ENCODE results near the gene EFNA4. TPM values are rescaled to one million over a fixed set of nuclear protein-coding genes. Genes with fewer than 3 reads are reported as not detected.

Gene EFNA4
- total and polyA plus RNA-seq, 9 of the 15 experiments (the other 6 are each of a cell fraction or from before 2014, with no cell fraction given): 0.68 to 7.4 (median 6.1) TPM

DNA sequence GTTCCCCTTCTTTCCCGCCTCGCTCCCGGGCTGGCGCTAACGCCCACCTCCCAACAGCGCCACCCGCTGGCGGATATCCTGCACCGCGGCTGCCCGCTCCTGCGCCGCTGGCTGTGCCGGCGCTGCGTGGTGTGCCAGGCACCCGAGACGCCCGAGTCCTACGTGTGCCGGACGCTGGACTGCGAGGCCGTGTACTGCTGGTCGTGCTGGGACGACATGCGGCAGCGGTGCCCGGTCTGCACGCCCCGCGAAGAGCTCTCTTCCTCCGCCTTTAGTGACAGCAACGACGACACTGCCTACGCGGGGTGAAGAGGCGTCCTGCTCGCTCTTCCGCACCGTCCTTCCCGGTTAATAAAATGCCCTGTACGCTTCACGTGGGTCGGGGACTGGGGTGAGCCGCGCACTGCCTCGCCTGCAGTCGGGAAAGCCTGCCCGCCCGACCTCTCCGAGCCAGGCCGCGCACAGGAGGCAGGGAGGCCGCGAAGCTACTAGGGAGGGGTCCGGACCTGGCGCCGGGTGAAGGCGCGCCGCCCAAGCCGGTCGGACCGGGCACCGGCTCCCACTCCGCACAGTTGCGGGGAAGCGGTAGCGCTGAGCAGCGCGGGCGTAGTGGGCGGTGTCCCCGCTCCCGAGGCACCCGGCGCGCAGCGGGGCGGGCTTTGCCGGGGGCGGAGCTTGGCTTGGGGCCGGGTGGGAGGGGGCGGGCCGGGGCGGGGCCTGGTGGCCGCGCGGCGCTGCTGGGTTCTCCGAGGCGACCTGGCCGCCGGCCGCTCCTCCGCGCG lies 12.8 kb upstream of the EFNA4 start, which contains the start of gene ADAM15 (continued):
- TF ChIP-seq ZC3H11A (IDR thresholded peaks at IDR 0.05; ENCODE audit: low read depth, low read length) (no peak), SETDB1 (IDR thresholded peaks at IDR 0.05; ENCODE audit: low read length) (no peak), POLR2A (conservative IDR thresholded peaks at IDR 0.05) (peak; percentile 68), MIER1 (IDR thresholded peaks at IDR 0.05; ENCODE audit: low read depth) (no peak; the same call in 1 of the 2 replicates), NFIX (CRISPR knock-in tag; IDR thresholded peaks at IDR 0.05; ENCODE audit: low read depth) (no peak), ZNF764 (CRISPR knock-in tag; IDR thresholded peaks at IDR 0.05; ENCODE audit: low read depth) (no peak), ZNF165 (CRISPR knock-in tag; IDR thresholded peaks at IDR 0.05; ENCODE audit: borderline replicate concordance) (no peak; the same call in 1 of the 2 replicates), ZNF766 (CRISPR knock-in tag; conservative IDR thresholded peaks at IDR 0.05) (peak; percentile 76), ELF2 (CRISPR knock-in tag; IDR thresholded peaks at IDR 0.05) (0 out of 2 replicates have a peak, but pooled peaks have one; percentile 19), SOX6 (IDR thresholded peaks at IDR 0.05) (peak; percentile 32; the same call in 1 of the 2 replicates), TAF7 (tag; IDR thresholded peaks at IDR 0.05) (no peak), NEUROD1 (IDR thresholded peaks at IDR 0.05; ENCODE audit: borderline replicate concordance, low read depth, low read length, partially characterized antibody) (no peak), KHSRP (IDR thresholded peaks at IDR 0.05) (no peak), MEIS2 (IDR thresholded peaks at IDR 0.05; ENCODE audit: partially characterized antibody) (no peak), FOXJ2 (tag; IDR thresholded peaks at IDR 0.05) (no peak), PRPF4 (IDR thresholded peaks at IDR 0.05; ENCODE audit: insufficient read depth, low read depth, low read length, poor library complexity, severe bottlenecking) (no peak), ZNF780A (CRISPR knock-in tag; IDR thresholded peaks at IDR 0.05) (no peak), NFE2L1 (tag; IDR thresholded peaks at IDR 0.05; ENCODE audit: borderline replicate concordance, low read depth) (no peak), LEF1 (IDR thresholded peaks at IDR 0.05) (no peak), SMAD3 (CRISPR knock-in tag; conservative IDR thresholded peaks at IDR 0.05) (no peak), ARID3A (IDR thresholded peaks at IDR 0.05; ENCODE audit: borderline replicate concordance, low read depth, low read length) (no peak), ZZZ3 (IDR thresholded peaks at IDR 0.05) (no peak), ZFX (CRISPR knock-in tag; IDR thresholded peaks at IDR 0.05) (peak; percentile 51)
- TF ChIP-seq, protein P1, sequence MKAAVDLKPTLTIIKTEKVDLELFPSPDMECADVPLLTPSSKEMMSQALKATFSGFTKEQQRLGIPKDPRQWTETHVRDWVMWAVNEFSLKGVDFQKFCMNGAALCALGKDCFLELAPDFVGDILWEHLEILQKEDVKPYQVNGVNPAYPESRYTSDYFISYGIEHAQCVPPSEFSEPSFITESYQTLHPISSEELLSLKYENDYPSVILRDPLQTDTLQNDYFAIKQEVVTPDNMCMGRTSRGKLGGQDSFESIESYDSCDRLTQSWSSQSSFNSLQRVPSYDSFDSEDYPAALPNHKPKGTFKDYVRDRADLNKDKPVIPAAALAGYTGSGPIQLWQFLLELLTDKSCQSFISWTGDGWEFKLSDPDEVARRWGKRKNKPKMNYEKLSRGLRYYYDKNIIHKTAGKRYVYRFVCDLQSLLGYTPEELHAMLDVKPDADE (conservative IDR thresholded peaks at IDR 0.05; ENCODE audit: control insufficient read depth, low read depth, low read length): peak; percentile 77
- TF ChIP-seq, protein P2, sequence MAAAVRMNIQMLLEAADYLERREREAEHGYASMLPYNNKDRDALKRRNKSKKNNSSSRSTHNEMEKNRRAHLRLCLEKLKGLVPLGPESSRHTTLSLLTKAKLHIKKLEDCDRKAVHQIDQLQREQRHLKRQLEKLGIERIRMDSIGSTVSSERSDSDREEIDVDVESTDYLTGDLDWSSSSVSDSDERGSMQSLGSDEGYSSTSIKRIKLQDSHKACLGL (CRISPR knock-in tag; IDR thresholded peaks at IDR 0.05; ENCODE audit: borderline replicate concordance, poor library complexity, severe bottlenecking): no peak

Measured in K562 (cell line).